GM20000 (cell line): ENCODE results near the gene NEK9.
A peak's percentile ranks its signal among the peaks of the same experiment; 100 is the strongest.

Source experiments
- DNase-seq: peaks from one replicate; pipeline ENCODE4 v3.0.0; 2012; ENCODE audit warnings: low spot score
- TF ChIP-seq, protein P1 (sequence below): IDR thresholded peaks from 2 replicates; pipeline ENCODE4 v1.5.1; 2012; ENCODE audit warnings: mild to moderate bottlenecking, control low read depth; ENCODE audit errors: extremely low read depth, missing control alignments

Gene NEK9

DNA sequence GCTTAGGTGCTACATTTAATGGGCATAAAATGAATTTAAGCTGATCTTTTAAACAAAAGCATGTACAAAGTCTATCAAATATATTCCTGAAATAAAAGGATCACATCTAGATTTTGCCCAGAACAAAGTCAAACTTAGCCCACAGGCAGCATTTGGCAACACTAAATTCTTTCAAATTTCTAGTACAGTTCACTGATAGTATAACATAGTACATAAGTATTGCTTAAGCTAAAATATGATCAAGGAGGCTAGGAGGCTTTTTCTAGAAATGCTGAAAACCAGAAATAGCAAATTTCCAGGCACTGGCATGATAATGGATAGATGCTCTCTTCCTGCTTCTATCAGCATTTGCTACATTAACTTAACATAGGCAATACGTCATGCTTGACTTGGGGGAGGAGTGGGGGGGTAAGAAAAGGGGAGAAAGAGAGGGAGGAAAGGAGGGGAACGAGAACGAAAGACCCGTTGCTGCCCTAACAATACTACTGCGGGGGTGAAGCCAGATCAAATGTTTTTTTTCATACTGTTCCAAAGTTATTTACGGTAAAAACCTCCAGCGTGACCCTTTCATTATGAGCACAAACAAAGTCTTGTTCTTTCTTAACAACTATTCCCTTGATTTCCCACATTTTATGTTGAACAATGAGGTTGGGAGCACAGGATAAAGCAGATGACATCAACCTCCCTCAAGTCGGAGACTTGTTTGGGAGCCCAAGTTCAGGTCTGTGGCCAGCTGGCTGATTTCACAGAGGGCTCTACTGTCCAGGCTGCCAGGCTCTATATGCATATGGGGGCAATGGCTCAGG is 38.9 kb upstream of the NEK9 start:
- no peak for DNase-seq
- TF ChIP-seq, protein P1, sequence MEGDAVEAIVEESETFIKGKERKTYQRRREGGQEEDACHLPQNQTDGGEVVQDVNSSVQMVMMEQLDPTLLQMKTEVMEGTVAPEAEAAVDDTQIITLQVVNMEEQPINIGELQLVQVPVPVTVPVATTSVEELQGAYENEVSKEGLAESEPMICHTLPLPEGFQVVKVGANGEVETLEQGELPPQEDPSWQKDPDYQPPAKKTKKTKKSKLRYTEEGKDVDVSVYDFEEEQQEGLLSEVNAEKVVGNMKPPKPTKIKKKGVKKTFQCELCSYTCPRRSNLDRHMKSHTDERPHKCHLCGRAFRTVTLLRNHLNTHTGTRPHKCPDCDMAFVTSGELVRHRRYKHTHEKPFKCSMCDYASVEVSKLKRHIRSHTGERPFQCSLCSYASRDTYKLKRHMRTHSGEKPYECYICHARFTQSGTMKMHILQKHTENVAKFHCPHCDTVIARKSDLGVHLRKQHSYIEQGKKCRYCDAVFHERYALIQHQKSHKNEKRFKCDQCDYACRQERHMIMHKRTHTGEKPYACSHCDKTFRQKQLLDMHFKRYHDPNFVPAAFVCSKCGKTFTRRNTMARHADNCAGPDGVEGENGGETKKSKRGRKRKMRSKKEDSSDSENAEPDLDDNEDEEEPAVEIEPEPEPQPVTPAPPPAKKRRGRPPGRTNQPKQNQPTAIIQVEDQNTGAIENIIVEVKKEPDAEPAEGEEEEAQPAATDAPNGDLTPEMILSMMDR, result no peak

DNA sequence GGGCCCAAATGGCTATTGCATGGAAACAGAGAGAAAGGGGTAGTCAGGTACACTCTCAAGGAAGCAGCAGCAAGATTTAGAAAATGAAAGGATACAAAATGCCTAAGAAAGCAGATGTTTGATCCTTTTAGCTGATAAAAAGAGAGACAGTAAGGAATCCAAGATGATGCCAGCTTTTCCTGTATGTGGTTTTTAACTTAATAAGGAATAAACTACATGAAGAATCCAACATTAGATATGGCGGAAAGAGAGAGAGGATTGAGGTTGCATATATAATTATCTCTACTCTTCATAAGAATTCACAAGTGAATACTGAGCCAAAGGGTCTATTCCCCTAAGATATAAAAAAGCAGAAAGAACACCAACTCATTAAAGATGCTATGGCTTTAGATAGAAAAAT is 38.0 kb upstream of the NEK9 start:
- TF ChIP-seq, protein P1, result no peak
- no peak for DNase-seq

DNA sequence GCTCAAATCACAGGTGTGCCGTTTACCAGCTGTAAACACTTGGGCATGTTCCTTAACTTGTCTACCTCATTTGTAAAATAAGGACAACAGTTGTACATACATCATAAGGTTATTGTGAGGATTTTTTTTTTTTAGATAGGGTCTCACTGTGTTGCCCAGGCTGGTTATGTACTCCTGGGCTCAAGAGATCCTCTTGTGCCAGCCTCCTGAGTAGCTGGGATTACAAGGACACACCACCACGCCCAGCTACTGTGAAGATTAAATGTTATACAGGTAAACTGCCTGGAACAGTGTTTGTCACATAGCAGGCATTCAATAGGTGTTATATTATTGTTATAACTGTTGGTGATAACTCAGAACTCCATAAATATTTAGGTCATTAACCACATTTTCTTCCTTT is 36.8 kb upstream of the NEK9 start:
- TF ChIP-seq, protein P1, result no peak
- no peak for DNase-seq

DNA sequence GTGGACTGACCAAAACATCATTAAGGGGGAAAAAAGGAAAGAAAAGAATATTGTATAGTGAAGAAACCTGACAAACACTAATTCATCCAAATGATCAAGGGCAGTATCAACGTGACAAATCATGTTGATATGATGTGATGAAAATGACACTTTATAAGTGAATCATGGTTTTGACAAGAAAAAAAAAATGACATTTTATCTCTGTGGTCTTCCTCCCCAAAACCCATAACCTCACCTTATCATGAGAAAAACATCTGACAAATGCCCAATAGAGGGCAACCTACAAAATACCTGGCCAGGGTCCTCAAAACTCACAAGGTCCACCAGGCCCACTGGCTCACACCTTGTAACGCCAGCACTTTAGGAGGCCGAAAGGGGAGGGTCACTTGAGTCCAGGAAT is 35.8 kb upstream of the NEK9 start:
- DNase-seq, result no peak
- TF ChIP-seq, protein P1, result no peak

DNA sequence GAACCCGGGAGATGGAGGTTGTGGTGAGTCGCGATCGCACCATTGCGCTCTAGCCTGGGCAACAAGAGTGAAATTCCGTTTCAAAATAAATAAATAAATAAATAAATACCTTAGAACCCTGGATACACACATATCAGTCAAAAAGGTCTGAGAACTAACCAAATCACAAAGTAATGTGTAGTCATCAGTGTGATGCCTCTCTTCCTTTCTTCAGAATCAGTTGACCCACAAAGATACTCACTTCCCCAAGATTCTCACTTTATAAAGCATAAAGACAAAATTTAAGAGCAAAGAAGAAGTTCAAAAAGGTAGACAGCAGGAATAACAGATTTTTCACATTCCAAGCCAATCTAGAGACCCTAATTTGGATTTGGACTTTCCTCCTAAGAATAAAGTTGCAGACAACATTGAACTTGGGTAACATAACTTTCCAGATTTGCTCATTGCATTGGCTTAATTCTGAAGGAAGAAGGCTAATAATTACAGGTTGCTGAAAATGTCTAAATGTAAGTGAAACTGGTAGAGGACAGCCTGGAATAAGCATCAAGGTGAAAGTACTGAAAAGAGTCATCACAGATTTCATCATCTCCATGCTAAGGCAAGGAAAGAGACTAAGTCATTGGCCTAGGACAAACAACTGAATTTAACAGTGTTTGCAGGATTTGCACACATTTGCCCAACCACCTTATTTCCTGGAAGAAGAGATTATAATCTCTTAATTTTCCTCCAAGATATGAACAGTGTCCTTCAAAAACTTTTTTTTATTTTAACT is 32.2 kb upstream of the NEK9 start:
- TF ChIP-seq, protein P1, result no peak
- DNase-seq, result peak; percentile 13

DNA sequence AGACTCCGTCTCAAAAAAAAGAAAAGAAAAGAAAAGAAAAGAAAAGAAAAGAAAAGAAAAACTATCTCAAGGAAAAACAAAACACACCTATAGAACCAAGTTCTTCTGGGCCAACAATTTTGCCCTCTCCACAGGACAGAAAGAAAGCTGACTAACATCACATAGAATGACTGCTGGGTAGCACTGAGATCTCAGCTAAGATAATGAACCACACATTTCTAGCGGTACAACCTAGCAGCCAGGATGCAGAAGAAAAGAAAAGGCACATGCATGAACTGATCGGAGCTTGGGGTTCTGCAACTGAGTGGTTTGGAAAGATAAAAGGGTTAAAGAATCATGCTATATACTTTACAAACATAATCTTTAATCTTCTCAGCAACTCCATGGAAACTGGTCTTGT is 30.1 kb upstream of the NEK9 start:
- DNase-seq, result no peak
- TF ChIP-seq, protein P1, result no peak

DNA sequence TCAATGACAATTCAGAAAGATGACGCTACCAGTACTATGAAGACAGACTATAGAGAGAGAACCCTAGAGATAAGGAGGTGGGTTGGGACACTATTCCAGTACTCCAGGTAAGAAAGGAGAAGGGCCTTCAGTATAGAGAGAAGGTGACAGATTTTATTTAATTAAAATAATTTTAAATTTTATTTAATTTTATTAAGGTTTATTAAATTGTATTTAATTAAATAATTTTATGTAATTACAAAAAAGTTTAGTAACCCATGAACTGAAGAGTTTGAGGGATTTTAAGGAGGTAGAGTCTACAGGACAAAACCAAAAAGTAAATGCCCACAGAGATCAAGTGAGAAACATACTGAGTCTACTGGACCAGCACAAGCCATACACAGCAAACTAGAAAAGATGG is 29.3 kb upstream of the NEK9 start:
- TF ChIP-seq, protein P1, result no peak
- DNase-seq, result no peak
